ENCODE data around the gene HLA-DMA. TPM values are rescaled to one million over a fixed set of nuclear protein-coding genes. Genes with fewer than 3 reads are reported as not detected.
A peak's percentile ranks its signal among the peaks of the same experiment; 100 is the strongest.

HLA-DMA gene
- total and polyA plus RNA-seq, 2 of the 13 experiments (the other 11 are each of a cell fraction or from before 2014, with no cell fraction given) = 0.70 to 0.71 TPM

- TF ChIP-seq, protein P1, sequence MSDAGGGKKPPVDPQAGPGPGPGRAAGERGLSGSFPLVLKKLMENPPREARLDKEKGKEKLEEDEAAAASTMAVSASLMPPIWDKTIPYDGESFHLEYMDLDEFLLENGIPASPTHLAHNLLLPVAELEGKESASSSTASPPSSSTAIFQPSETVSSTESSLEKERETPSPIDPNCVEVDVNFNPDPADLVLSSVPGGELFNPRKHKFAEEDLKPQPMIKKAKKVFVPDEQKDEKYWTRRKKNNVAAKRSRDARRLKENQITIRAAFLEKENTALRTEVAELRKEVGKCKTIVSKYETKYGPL (CRISPR knock-in tag; IDR thresholded peaks at IDR 0.05) = no peak; the same call in 1 of the 2 replicates
- TF ChIP-seq ZBTB7A (CRISPR knock-in tag; IDR thresholded peaks at IDR 0.05) (peak; percentile 69; the same call in 1 of the 2 replicates), IRF1 (CRISPR knock-in tag; IDR thresholded peaks at IDR 0.05; ENCODE audit: low read depth) (0 out of 2 replicates have a peak, but pooled peaks have one; percentile 15), ZFP36L2 (CRISPR knock-in tag; IDR thresholded peaks at IDR 0.05) (peak; percentile 97), PAWR (CRISPR knock-in tag; IDR thresholded peaks at IDR 0.05; ENCODE audit: borderline replicate concordance) (peak; percentile 6; the same call in 1 of the 2 replicates), SP4 (CRISPR knock-in tag; IDR thresholded peaks at IDR 0.05) (peak; percentile 45), ZNF281 (CRISPR knock-in tag; IDR thresholded peaks at IDR 0.05; ENCODE audit: borderline replicate concordance) (peak; percentile 84), SCMH1 (CRISPR knock-in tag; IDR thresholded peaks at IDR 0.05; ENCODE audit: borderline replicate concordance) (no peak), SIN3A (IDR thresholded peaks at IDR 0.05; ENCODE audit: borderline replicate concordance, low read depth, low read length) (peak; percentile 93; the same call in 1 of the 2 replicates), STAT5B (CRISPR knock-in tag; IDR thresholded peaks at IDR 0.05) (peak; percentile 24), BRCA1 (CRISPR knock-in tag; IDR thresholded peaks at IDR 0.05) (peak; percentile 77; the same call in 1 of the 2 replicates), HNRNPH1 (optimal IDR thresholded peaks at IDR 0.05; ENCODE audit: low read depth, low read length) (peak; percentile 60), ESRRA (CRISPR knock-in tag; IDR thresholded peaks at IDR 0.05; ENCODE audit: low read depth) (peak; percentile 12; the same call in 1 of the 2 replicates), PAX8 (CRISPR knock-in tag; IDR thresholded peaks at IDR 0.05; ENCODE audit: borderline replicate concordance) (0 out of 2 replicates have a peak, but pooled peaks have one; percentile 10), NFATC3 (CRISPR knock-in tag; IDR thresholded peaks at IDR 0.05) (peak; percentile 83; the same call in 1 of the 2 replicates), ZBTB34 (CRISPR knock-in tag; IDR thresholded peaks at IDR 0.05) (no peak; the same call in 1 of the 2 replicates)
- TF ChIP-seq, protein P2, sequence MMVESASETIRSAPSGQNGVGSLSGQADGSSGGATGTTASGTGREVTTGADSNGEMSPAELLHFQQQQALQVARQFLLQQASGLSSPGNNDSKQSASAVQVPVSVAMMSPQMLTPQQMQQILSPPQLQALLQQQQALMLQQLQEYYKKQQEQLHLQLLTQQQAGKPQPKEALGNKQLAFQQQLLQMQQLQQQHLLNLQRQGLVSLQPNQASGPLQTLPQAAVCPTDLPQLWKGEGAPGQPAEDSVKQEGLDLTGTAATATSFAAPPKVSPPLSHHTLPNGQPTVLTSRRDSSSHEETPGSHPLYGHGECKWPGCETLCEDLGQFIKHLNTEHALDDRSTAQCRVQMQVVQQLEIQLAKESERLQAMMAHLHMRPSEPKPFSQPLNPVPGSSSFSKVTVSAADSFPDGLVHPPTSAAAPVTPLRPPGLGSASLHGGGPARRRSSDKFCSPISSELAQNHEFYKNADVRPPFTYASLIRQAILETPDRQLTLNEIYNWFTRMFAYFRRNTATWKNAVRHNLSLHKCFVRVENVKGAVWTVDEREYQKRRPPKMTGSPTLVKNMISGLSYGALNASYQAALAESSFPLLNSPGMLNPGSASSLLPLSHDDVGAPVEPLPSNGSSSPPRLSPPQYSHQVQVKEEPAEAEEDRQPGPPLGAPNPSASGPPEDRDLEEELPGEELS (CRISPR knock-in tag; IDR thresholded peaks at IDR 0.05) = peak; percentile 34; the same call in 1 of the 2 replicates
- TF ChIP-seq, protein P3, sequence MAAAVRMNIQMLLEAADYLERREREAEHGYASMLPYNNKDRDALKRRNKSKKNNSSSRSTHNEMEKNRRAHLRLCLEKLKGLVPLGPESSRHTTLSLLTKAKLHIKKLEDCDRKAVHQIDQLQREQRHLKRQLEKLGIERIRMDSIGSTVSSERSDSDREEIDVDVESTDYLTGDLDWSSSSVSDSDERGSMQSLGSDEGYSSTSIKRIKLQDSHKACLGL (CRISPR knock-in tag; IDR thresholded peaks at IDR 0.05) = peak; percentile 49; the same call in 1 of the 2 replicates
These were observed 18.9 kb upstream of the HLA-DMA start (continued) for GRCh38 chr6:32971581-32972352.
